KBM-7 (cell line): Measurements from ENCODE around the gene SCNN1G.
"Not testable (repeated sequence)": the region's sequence is repeated elsewhere in the genome, so short reads cannot be mapped to it uniquely, and the experiment has no call there.

Experiments used
- DNase-seq: peaks from one replicate; pipeline ENCODE4 v3.0.0-alpha.2; 2015
- in situ Hi-C: fragments of 300-500 bp; cut with MboI; formaldehyde crosslinking; loops from 2 replicates; pipeline ENCODE4 v1.14.3; 2020; ENCODE audit warnings: low sequenced_read_pairs, low pct_unique_long_range_greater_than_20kb, mixed read lengths

The SCNN1G gene

GRCh38 chr16:23182679-23183542, at the start of gene SCNN1G:
Gene SCNN1G (plus strand): TSS chr16:23182745. CDS start chr16:23186272, 3,527 bp downstream.
- DNase-seq = peak; percentile 24
- in situ Hi-C loops = no loop called here

- in situ Hi-C loops = no loop called here
- no peak for DNase-seq
These were observed 49.6 kb upstream of the SCNN1G start for GRCh38 chr16:23132775-23133463.

GRCh38 chr16:23134274-23134673, 48.3 kb upstream of the SCNN1G start:
- in situ Hi-C loops = no loop called here
- no peak for DNase-seq

GRCh38 chr16:23137256-23137655, 45.3 kb upstream of the SCNN1G start:
- in situ Hi-C loops = no loop called here

GRCh38 chr16:23137818-23138217, 44.7 kb upstream of the SCNN1G start:
- in situ Hi-C loops = no loop called here

More at GRCh38 chr16:23137256-23137655, 45.3 kb upstream of the SCNN1G start:
- DNase-seq = no peak

GRCh38 chr16:23140107-23140506, 42.4 kb upstream of the SCNN1G start:
- in situ Hi-C loops = no loop called here
- no peak for DNase-seq

More at GRCh38 chr16:23137818-23138217, 44.7 kb upstream of the SCNN1G start:
- DNase-seq = no peak

GRCh38 chr16:23141033-23141432, 41.5 kb upstream of the SCNN1G start:
- in situ Hi-C loops = no loop called here
- DNase-seq = no peak

GRCh38 chr16:23141500-23141899, 41.0 kb upstream of the SCNN1G start:
- in situ Hi-C loops = no loop called here

GRCh38 chr16:23141959-23142740, 40.4 kb upstream of the SCNN1G start:
- in situ Hi-C loops = no loop called here
- no peak for DNase-seq

More at GRCh38 chr16:23141500-23141899, 41.0 kb upstream of the SCNN1G start:
- DNase-seq = no peak

GRCh38 chr16:23143391-23143790, 39.2 kb upstream of the SCNN1G start:
- no peak for DNase-seq
- in situ Hi-C loops = no loop called here

GRCh38 chr16:23144393-23144792, 38.2 kb upstream of the SCNN1G start:
- in situ Hi-C loops, DNase-seq: not testable (repeated sequence)

GRCh38 chr16:23145186-23145585, 37.4 kb upstream of the SCNN1G start:
- DNase-seq = no peak
- in situ Hi-C loops = no loop called here

GRCh38 chr16:23145608-23146007, 36.9 kb upstream of the SCNN1G start:
- no peak for DNase-seq
- in situ Hi-C loops = no loop called here

GRCh38 chr16:23146877-23147601, 35.5 kb upstream of the SCNN1G start:
- in situ Hi-C loops = no loop called here

GRCh38 chr16:23147666-23148065, 34.9 kb upstream of the SCNN1G start:
- no peak for DNase-seq
- in situ Hi-C loops = no loop called here

More at GRCh38 chr16:23146877-23147601, 35.5 kb upstream of the SCNN1G start:
- no peak for DNase-seq

GRCh38 chr16:23148166-23148512, 34.4 kb upstream of the SCNN1G start:
- in situ Hi-C loops = no loop called here
- no peak for DNase-seq

GRCh38 chr16:23148513-23149266, 33.9 kb upstream of the SCNN1G start:
- DNase-seq = peak; percentile 38
- in situ Hi-C loops = no loop called here

- peak; percentile 91 for DNase-seq
- in situ Hi-C loops = no loop called here
These were observed 33.1 kb upstream of the SCNN1G start, which contains the start of gene USP31 for GRCh38 chr16:23149267-23149992. Gene USP31 (minus strand): TSS chr16:23149452. CDS start chr16:23149270, 182 bp downstream.
